GM19099 (cell line): ENCODE data around the gene RELL2.

ENCODE experiments used
- POLR2A ChIP-seq: IDR thresholded peaks from 3 replicates; pipeline ENCODE4 v1.6.1; 2011; ENCODE audit warnings: low read depth; ENCODE audit not compliant: insufficient read length; ENCODE audit errors: extremely low read depth

RELL2 gene

DNA sequence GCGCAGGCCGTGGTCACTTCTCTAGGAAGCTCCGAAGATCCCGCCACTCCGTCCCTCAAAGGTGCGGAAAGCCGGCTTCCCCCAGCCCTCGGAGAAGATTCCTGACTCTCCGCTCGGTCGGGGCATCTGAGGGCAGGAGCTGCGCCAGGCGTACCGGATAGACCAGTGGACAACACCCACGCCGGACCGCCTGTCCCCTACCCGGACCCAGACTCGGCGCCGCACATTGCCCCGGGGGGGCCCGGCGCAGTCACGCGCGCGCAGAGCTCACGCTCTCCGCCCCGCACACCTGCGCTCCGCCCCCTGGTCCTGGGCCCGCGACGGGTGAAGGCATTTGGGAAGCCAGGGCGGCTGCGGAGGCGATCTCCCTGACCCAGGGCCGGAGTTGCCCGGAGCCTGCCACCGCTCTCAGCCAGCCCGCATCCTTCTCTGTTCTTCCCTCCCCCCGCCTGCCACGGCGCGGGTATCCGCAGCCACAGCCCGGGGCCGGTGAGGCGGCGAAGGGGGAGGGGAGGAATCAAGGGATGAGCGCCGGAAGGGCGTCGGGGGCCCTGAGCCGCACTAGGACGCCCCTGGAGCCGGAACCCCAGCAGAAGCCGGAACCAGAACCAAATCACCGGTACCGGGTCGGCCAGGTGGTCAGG is 448 bp downstream of the RELL2 start:
- TF ChIP-seq POLR2A: no peak

DNA sequence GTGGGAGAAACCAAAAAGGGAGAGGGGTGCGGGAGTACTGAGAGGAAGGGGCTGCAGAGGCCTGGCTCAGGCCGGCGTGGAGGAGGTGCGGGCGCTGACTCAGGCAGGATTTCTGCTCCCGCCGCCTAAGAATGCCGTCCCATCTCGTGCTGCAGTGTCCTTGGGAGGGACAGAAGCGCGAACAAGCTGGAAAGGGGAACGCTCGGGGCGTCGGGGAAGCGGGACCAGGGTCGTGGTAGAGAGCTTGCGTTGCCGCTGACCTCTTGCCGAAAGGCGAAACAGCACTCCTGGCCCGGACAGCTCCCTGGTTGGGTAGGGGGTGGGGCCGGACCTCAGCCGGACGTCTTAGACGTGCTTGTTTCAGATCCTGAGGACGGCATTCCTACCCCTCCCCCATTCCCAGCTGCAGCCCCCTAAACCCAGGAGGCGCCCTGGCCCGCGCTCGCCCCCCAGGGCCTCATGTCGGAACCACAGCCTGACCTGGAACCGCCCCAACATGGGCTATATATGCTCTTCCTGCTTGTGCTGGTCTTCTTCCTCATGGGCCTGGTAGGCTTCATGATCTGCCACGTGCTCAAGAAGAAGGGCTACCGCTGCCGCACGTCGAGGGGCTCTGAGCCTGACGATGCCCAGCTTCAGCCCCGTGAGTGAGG is 1.1 kb downstream of the RELL2 start:
- no peak for TF ChIP-seq POLR2A

DNA sequence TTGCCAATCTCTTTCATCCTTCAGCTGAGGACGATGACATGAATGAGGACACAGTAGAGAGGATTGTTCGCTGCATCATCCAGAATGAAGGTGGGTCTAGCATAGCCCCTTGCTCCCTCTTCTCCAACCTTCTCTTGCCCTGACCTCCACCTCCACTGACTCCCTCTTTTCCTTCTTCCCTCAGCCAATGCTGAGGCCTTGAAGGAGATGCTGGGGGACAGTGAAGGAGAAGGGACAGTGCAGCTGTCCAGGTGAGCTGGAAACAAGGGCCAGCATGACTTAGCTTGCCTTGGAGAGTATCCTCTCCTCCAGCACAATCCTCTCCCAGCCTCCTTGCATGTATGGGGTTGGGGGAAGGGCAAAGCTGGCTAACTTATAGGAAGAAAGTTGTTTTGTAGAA is 2.0 kb downstream of the RELL2 start:
- no peak for TF ChIP-seq POLR2A

DNA sequence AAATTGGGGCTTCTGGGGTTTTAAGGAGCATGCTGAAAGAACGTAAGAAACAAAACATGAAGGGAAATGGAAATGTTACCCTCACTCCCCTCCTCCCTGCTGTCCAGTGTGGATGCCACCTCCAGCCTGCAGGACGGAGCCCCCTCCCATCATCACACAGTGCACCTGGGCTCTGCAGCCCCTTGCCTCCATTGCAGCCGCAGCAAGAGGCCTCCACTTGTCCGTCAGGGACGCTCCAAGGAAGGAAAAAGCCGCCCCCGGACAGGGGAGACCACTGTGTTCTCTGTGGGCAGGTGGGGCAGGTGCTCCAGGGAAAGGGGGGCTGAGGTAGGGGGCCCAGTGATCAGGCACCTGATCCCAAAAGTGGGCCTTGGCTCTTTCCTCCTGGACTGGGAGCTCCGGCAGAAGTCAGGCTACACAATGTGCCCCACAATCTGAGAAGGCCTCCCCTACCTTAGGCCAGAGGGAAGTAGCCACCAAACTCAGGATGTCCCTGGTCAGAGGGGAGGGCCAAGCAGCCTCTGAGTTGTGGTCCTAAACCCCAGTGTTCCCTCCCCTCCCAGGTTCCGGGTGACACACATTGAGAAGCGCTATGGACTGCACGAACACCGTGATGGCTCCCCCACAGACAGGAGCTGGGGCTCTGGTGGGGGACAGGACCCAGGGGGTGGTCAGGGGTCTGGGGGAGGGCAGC is 2.7 kb downstream of the RELL2 start:
- no peak for TF ChIP-seq POLR2A

DNA sequence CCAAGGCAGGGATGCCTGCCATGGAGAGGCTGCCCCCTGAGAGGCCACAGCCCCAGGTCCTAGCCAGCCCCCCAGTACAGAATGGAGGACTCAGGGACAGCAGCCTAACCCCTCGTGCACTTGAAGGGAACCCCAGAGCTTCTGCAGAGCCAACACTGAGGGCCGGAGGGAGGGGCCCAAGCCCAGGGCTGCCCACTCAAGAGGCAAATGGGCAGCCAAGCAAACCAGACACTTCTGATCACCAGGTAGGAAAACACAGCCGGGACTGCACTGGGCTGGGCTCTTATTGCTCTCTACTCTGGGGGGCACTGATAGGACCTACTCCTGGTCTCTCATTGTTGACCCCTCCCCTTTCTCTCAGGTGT is 3.2 kb downstream of the RELL2 start:
- TF ChIP-seq POLR2A: no peak

DNA sequence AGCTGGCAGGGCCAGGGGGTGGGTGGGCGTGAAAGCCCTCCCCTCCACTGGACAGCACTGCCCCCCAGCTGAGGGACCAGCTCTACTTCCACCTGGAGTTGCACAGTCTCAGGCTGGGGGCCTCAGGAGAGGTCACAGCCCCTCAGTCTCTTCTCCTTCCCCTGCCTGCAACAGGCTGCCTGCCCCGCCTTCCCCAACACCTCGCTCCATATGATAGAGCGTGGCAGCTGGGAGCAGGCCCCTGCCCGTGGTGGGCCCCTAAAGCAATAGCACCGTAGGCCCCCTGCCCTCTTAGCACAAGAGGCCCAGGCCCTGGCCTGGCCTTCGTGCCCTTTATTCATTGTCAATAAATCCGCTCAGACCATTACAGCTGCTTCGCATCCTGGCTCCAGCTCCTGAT is 3.9 kb downstream of the RELL2 start:
- TF ChIP-seq POLR2A: no peak

DNA sequence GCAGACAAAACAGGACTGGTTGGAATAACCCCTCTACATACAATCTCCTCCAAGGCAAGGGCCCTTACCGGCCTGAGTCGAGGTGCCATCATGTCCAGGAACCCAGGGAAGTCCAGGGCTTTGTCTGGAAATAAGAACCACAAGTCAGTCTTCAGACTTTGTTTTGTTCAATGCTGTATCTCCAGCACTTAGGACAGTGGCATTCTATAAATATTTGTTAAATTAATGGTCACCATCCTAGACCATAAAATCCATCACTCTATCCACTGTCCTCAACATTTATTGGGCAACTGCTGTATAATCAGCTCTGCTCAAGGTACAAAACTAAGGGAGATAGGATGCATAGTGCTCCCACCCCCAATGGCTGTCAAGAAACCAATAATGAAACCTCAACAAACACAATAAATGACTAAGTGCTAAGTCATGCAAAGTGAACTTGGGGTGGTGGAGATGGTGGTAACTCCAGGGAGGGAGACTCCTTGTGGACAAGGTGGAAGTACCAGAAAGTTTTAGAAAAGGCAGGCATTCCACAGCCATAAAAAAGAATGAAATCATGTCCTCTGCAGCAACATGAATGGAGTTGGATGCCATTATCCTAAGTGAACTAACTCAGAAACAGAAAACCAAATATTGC is 5.0 kb downstream of the RELL2 start:
- TF ChIP-seq POLR2A: no peak

DNA sequence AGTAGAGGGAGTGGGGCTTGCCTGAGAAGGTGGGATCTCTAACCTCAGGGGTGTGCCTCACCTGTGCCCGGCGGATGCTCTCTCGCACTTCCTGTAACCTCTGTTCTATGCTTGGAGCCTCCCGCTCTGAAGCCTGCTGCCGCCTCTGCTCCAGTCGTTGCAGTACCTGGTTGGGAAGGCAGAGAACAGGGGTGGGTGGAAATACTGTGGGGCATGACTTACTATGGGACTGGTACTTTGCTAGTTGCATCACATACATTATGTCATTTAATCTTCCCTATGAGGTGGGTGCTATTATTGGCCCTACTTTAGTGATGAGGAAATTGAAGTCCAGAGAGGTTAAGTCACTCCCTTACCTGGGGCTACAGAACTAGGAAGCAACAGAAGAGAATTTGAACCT is 9.2 kb downstream of the RELL2 start:
- TF ChIP-seq POLR2A: no peak

DNA sequence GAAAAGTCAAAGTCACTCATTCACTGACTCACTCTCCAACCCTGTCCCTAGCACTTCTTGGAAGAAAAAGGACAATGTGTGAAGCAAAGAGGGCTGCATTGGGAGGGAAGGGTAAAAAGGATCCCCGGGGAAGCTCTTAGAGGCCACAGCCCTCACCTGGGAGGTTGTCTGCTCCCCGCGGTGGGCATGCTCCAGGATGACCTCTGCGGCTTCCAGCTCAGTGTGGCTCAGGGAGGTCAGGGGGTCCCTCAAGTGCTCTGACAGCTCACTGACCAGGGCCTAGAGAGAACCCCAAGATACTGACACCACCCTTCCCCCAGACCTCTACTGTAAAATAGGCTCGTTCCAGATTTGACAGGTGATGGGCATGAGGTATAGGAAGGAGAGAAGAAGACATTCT is 10.4 kb downstream of the RELL2 start:
- no peak for TF ChIP-seq POLR2A

DNA sequence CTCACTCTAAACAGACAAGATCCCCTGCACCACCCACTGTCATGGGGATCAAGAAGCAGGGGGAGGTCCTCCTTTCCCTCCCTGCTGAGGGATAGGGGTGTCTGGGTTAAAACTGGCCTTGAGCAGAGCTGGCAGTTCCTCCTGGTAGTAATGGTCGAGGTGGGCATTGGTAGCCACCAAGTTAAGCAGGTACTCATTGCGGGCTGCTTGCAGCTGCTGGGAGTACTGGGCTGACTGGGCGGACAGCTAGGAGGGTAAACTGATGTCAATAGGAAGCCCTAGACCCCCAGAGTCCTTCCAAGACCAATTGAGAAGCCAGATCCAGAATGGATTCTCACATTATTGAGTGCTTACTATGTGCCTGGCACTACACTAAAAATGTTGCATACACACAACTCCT is 11.1 kb downstream of the RELL2 start:
- TF ChIP-seq POLR2A: no peak

DNA sequence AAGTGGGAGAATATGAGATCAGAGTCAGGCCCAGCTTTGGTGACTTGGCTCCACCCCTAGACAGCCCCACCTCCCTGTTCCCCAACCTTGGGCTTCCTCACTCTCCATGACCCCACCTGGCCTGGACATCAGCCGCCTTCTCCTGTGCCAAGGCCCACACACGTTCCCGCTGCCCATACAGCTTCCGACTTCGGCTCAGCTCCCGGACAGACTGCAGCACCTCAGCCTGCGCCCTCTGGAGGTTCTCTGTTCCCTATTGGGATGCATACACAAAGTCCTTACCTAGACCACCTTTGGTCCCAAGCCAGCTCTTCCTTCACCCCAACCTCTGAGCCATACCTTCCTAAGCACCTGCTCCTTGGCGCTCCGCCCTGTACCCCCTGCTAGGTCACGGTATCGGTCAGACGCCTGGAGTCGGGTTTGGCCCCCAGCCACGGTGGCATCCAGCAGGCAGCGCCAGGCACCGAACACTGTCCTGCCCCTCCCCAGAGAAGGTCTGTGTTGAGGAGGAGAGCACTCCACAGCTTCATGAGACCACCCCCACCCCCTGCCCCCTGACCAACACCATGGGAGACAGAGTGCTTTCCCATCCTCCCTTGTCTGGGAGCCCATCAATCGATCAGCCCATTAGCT is 12.4 kb downstream of the RELL2 start:
- no peak for TF ChIP-seq POLR2A

DNA sequence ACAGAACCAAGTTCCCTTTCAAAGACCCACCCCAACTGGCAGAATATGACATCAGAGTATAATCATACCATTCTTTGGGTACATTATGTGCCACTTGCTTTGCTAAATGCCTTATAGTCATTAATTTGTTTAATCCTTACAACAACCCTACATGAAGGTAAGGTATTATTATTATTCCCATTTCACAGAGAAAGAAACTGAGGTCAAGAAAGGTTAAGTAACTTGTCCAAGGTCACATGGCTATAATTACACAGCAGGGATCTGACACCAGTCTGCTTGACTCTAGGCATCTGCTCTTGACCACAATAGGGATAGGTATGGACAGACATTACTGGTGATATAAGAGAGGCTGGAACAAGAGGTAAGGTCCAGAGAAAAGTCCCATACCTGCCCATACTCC is 13.2 kb downstream of the RELL2 start:
- no peak for TF ChIP-seq POLR2A

DNA sequence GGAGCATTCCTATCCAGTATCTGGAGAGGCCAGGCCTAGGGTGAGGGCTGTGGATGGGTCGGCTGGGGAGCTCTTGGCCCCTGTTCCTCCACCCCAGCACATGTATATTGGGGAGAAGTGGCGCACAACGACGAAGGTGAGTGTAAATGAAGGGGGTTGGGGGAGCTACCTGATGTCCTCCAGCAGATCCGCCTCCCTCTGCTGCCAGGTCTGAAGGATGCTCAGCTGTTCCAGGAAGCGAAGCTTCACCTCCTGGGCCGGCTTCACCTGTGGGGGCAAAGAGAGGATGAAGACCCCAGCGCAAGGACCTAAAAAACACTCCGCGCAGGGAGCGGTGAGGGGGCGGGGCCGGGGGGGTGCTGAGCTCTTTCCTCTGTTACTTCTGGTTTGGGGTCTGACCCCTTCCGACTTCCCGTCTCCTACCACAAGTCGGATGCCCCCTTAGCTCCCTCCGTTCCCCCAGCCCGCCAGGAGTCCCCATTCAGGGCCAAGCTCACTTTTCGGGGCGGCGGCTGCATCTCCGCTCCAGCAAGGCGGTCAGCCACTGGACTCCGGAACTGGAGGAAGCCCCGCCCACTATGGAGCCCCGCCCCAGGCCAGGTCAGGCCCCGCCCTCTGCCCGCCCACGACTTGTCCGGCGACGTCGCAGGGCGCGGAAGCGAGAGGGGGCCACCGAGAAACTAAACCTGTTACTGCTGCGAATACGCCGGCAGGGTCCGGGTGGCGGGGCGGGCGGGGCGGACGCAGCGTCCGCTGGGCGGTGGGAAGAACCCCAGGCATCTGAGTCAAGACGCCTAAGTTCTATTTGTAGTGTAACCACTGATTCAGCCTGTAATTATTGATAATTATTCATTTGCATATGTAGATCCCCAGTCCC is 14.3 kb downstream of the RELL2 start, which contains the start of gene FCHSD1:
Gene FCHSD1, minus strand, starts transcription at position 568 of the 877 bp plus-strand sequence. Its CDS starts 50 bp downstream, at position 518.
- TF ChIP-seq POLR2A: peak; percentile 69

DNA sequence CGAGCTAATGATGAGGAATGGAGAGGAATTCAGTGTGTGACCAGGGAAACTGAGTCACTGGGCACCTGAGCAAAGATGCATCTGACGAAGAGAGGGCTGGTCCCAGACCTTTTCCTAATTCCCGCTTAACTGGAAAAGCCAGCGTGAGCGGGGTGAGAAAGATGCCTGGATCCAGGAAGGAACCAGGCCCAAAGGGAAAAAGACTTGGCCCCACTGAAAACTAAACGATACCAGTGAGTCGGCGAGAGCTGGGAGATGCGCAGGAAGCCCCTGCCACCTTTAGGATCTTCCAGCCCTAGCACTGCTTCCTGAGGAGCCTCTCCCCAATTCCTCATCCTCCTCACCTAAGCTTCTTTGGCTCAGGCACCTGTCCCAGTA is 14.9 kb downstream of the RELL2 start:
- no peak for TF ChIP-seq POLR2A

DNA sequence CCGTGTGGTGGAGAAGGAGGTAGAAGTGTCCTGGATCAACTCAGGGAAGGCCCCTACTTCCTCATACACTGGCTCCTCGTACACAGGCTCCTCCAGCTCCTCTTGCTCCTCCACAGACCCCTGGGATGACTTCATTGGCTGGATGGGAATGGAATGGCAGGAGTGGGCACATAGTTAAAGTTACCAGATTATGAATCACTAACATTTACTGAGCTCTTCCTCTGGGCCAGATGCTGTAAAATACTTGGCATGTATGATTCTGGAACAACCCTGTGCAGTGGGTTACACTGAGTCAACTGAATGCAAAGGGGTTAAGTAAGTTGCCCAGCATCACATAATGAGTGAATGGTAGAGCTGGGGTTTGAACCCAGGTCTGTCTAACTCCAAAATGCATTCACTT is 17.5 kb downstream of the RELL2 start:
- no peak for TF ChIP-seq POLR2A

DNA sequence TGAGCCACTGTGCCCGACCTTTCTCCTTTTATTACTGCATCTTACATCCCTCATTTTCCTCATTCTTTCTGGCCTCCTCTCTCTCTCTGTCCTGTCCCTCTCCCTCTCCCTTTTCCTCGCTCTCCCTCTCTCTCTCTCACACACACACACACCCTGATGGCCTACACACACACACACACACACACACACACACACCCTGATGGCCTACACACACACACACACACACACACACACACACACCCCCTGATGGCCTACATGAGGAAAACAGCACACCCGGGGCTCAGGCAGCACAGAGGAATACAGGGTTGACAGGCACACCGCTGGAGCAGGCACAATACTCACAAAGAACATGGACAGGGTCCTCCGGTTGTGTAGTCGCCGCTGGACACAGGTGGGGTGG is 18.2 kb downstream of the RELL2 start:
- no peak for TF ChIP-seq POLR2A
